Hepatocyte (in vitro differentiated cells): Measurements from ENCODE around the gene ENDOU. TPM values are rescaled to one million over a fixed set of nuclear protein-coding genes. Genes with fewer than 3 reads are reported as not detected.

Experiments used
- DNase-seq: peaks from one replicate; pipeline ENCODE4 v3.0.0-alpha.2; 2016; ENCODE audit warnings: low spot score
- H2AFZ ChIP-seq: fragments of 200-600 bp; sonication (generic); 2 replicates; pipeline ENCODE4 v1.6.0; 2016; ENCODE audit warnings: antibody characterized with exemption, mild to moderate bottlenecking
- H3K27ac ChIP-seq: fragments of 200-600 bp; sonication (generic); 2 replicates; pipeline ENCODE4 v1.5.1; 2016; ENCODE audit warnings: mild to moderate bottlenecking
- H3K27me3 ChIP-seq: fragments of 200-600 bp; sonication (generic); 2 replicates; pipeline ENCODE4 v1.6.1; 2016
- H3K36me3 ChIP-seq: fragments of 200-600 bp; sonication (generic); replicated peaks from 2 replicates; pipeline ENCODE4 v1.5.1; 2016; ENCODE audit warnings: low read depth; ENCODE audit not compliant: insufficient read depth
- H3K4me1 ChIP-seq: fragments of 200-600 bp; sonication (generic); 2 replicates; pipeline ENCODE4 v1.5.1; 2016; ENCODE audit warnings: mild to moderate bottlenecking, moderate library complexity; ENCODE audit not compliant: insufficient read depth
- H3K4me2 ChIP-seq: fragments of 200-600 bp; sonication (generic); 2 replicates; pipeline ENCODE4 v1.6.0; 2016
- H3K4me3 ChIP-seq: fragments of 200-600 bp; sonication (generic); 2 replicates; pipeline ENCODE4 v1.5.1; 2016; ENCODE audit warnings: mild to moderate bottlenecking
- H3K79me2 ChIP-seq: fragments of 200-600 bp; sonication (generic); 2 replicates; pipeline ENCODE4 v1.6.0; 2017; ENCODE audit warnings: mild to moderate bottlenecking
- H3K9me2 ChIP-seq: fragments of 200-600 bp; sonication (generic); replicated peaks from 2 replicates; pipeline ENCODE4 v1.6.0; 2017; ENCODE audit warnings: mild to moderate bottlenecking; ENCODE audit not compliant: insufficient read depth
- H3K9me3 ChIP-seq: fragments of 200-600 bp; sonication (generic); 2 replicates; pipeline ENCODE4 v1.5.1; 2016; ENCODE audit warnings: low read depth, mild to moderate bottlenecking
- H4K20me1 ChIP-seq: fragments of 200-600 bp; sonication (generic); 2 replicates; pipeline ENCODE4 v1.6.0; 2016; ENCODE audit warnings: mild to moderate bottlenecking; ENCODE audit not compliant: insufficient read depth, poor library complexity, severe bottlenecking
- CTCF ChIP-seq: fragments of 200-600 bp; sonication (generic); IDR thresholded peaks from 2 replicates; pipeline ENCODE4 v1.5.1; 2016; ENCODE audit warnings: antibody characterized with exemption, mild to moderate bottlenecking; ENCODE audit not compliant: poor library complexity
- EZH2 ChIP-seq: fragments of 200-600 bp; sonication (generic); IDR thresholded peaks from 2 replicates; pipeline ENCODE4 v1.6.1; 2016; ENCODE audit warnings: antibody characterized with exemption, mild to moderate bottlenecking, borderline replicate concordance
- EZH2phosphoT487 ChIP-seq: fragments of 200-600 bp; sonication (generic); IDR thresholded peaks from one replicate; pipeline ENCODE4 v1.6.1; 2018; ENCODE audit warnings: antibody characterized with exemption, mild to moderate bottlenecking, low read depth, moderate library complexity; ENCODE audit not compliant: unreplicated experiment, severe bottlenecking
- WGBS: methylation state at CpG from one replicate; pipeline ENCODE4 v1.1.6; 2016; ENCODE audit warnings: low lambda C conversion rate; ENCODE audit errors: missing lambda C conversion rate; 5-methylcytosine and 5-hydroxymethylcytosine counted together
- polyA plus RNA-seq: library from polyadenylated mRNA; unstranded; fragments of >200 nt; fragmentation: Nextera tagmentation; extraction: Ambion mirVana; gene quantifications from 2 replicates; pipeline ENCODE4 v1.2.1, GENCODE V29; 2016
- total RNA-seq: library from RNA; depleted of rRNA; stranded (reverse); fragments of >200 nt; gene quantifications from 2 replicates; pipeline ENCODE4 v1.2.3, GENCODE V29; 2014

Gene ENDOU
- total and polyA plus RNA-seq, 2 experiments from 2014 or later: 0.30 TPM; not detected in 1

GRCh38 chr12:47747126-47747525, 21.8 kb upstream of the ENDOU start:
- no peaks in the 10 kb centered on the region for H4K20me1 ChIP-seq
- TF ChIP-seq EZH2 (no peak), CTCF (no peak), EZH2phosphoT487 (no peak)
- H3K9me2 ChIP-seq: no peaks in the 10 kb centered on the region
- H3K4me1 ChIP-seq: no peaks in the 10 kb centered on the region
- no peak overlapping the region for H3K4me2 ChIP-seq
- H3K79me2 ChIP-seq: no peaks in the 10 kb centered on the region
- no peak overlapping the region for H3K4me3 ChIP-seq
- WGBS: 78% methylated on average over 4 of the region's 4 CpGs
- H3K27me3 ChIP-seq: no peaks in the 10 kb centered on the region
- no peaks in the 10 kb centered on the region for H3K36me3 ChIP-seq
- H3K9me3 ChIP-seq: no peaks in the 10 kb centered on the region
- H3K27ac ChIP-seq: no peak overlapping the region
- no peak overlapping the region for H2AFZ ChIP-seq
- DNase-seq: no peak

- no peak for TF ChIP-seq CTCF
- TF ChIP-seq EZH2: no peak
- TF ChIP-seq EZH2phosphoT487: no peak
Observed at GRCh38 chr12:47746523-47746922, 21.2 kb upstream of the ENDOU start.

GRCh38 chr12:47746073-47746472, 20.8 kb upstream of the ENDOU start:
- no peak overlapping the region for H2AFZ ChIP-seq
- H3K27me3 ChIP-seq: no peaks in the 10 kb centered on the region
- no peak overlapping the region for H3K27ac ChIP-seq
- WGBS: 93% methylated on average over 3 of the region's 5 CpGs
- H3K79me2 ChIP-seq: no peaks in the 10 kb centered on the region
- no peaks in the 10 kb centered on the region for H3K36me3 ChIP-seq
- H3K9me3 ChIP-seq: no peaks in the 10 kb centered on the region
- H3K4me2 ChIP-seq: no peak overlapping the region
- no peaks in the 10 kb centered on the region for H3K9me2 ChIP-seq
- H3K4me3 ChIP-seq: no peak overlapping the region
- DNase-seq: no peak
- TF ChIP-seq EZH2 (no peak), EZH2phosphoT487 (no peak), CTCF (no peak)
- no peaks in the 10 kb centered on the region for H3K4me1 ChIP-seq
- H4K20me1 ChIP-seq: no peaks in the 10 kb centered on the region

More at GRCh38 chr12:47746523-47746922, 21.2 kb upstream of the ENDOU start:
- DNase-seq: no peak
- H4K20me1 ChIP-seq: no peaks in the 10 kb centered on the region
- 88% methylated on average over 7 of the region's 7 CpGs for WGBS
- no peak overlapping the region for H3K27ac ChIP-seq
- no peaks in the 10 kb centered on the region for H3K79me2 ChIP-seq
- no peaks in the 10 kb centered on the region for H3K27me3 ChIP-seq
- no peaks in the 10 kb centered on the region for H3K4me1 ChIP-seq
- H3K4me3 ChIP-seq: no peak overlapping the region
- H3K36me3 ChIP-seq: no peaks in the 10 kb centered on the region
- no peak overlapping the region for H3K4me2 ChIP-seq
- no peak overlapping the region for H2AFZ ChIP-seq
- no peaks in the 10 kb centered on the region for H3K9me3 ChIP-seq
- H3K9me2 ChIP-seq: no peaks in the 10 kb centered on the region
